GM21360 (cell line): ENCODE data around the gene EPC2.
"Not testable (repeated sequence)": the region's sequence is repeated elsewhere in the genome, so short reads cannot be mapped to it uniquely, and the experiment has no call there.

Experiments
- ATAC-seq: cut with Tn5 transposase; IDR thresholded peaks from one replicate; pipeline ENCODE4 v1.9.1; 2021; ENCODE audit warnings: mild to moderate bottlenecking, moderate library complexity; ENCODE audit not compliant: unreplicated experiment

Gene EPC2

DNA sequence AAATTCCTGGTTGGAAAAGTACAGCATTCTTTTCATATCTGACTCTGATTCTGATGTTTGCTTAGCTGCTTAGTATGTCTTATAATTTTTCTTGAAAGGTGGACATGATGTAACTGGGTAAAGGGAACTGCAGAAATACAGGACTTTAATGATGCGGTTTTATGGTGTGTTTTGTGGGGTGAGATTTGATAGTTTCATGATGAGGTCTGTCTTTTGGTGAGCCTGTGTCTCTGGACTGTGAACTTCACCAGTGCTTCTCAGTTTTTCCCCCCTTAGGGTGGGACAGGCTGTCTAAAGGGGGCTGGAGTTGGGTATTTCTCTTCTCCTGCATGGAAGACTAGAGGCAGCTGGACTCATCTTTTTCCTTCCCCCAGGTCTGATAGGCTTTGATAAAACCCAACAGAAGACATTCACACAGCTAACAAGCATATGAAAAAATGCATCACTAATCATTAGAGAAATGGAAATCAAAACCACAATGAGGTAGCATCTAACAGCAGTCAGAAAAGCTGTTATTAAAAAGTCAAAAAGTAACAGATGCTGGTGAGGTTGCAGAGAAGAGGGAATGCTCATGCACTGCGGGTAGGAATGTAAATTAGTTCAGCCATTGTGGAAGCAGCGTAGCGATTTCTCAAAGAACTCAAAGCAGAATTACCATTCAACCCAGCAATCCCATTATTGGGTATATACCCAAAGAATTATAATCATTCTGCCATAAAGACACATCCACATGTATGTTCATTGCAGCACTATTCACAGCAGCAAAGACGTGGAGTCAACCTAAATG is 77.6 kb downstream of the EPC2 start:
- ATAC-seq, result no peak

DNA sequence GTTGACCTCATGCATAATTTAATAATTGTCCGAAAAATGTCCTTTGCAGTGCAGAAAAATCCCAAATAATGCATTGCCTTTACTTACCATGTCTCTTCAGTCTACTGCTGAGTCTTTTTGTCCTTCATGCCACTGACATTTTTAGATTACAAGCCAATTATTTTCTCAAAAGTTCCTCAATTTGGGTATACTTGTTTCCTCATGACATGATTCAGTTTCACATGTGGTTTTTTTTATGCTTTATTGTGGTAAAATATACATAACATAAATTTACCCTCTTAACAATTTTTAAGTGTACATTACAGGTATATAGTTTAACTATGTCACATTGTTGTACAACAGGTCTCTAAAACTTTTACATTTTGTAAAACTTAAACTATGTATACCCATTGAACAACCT is 81.0 kb downstream of the EPC2 start:
- ATAC-seq, result no peak

DNA sequence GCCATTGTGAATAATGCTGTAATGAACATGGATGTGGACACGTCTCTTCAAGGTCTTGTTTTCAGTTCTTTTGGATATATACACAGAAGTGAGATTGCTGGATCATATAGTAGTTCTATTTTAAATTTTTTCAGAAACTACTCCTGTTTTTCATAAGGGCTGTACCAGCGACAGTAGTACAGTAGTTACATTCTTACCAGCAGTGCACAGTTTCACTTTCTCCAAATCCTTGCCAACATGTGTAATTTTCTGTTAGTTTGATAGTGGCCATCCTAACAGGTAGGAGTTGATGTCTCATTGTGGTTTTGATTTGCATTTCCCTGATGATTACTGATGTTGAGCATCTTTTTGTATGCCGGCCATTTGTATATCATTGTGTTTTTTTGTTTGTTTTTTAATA is 81.7 kb downstream of the EPC2 start:
- peak; percentile 76 for ATAC-seq

DNA sequence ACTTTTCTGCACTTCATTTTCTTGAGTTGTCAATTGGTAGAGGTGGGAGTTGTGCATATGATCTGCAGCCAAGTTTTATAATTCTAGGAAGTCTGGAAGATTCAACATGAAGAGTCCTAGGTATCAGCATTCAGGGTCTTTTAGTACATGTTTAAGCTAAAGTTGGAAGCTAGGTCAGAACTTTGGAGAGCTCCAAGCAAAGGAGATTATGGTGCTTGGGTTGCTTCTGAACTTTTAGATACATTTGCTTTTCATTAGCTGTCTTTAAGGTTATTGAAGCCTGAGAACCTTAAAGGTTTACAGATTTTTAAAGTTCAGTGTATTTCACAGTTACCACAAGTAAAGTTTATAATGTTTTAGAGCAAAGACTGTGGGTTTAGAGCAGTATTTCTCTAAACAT is 85.5 kb downstream of the EPC2 start:
- ATAC-seq, result no peak

DNA sequence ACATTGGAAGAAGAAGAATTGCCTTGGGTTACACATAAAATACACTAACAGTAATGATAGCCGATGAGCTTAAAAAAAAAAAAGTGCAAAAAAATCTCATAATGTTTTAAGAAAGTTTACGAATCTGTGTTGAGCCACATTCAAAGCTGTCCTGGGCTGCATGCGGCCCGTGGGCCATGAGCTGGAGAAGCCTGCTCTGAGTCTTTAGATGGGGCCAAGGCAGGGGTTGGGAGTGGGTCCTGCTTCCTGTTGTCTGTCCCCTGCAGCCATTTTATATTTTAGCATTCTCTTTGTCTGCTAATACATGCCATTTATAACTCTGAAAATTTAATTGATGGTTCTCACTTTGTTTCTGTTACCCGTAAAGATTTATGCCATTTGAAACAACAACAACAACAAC is 93.2 kb downstream of the EPC2 start:
- no peak for ATAC-seq

DNA sequence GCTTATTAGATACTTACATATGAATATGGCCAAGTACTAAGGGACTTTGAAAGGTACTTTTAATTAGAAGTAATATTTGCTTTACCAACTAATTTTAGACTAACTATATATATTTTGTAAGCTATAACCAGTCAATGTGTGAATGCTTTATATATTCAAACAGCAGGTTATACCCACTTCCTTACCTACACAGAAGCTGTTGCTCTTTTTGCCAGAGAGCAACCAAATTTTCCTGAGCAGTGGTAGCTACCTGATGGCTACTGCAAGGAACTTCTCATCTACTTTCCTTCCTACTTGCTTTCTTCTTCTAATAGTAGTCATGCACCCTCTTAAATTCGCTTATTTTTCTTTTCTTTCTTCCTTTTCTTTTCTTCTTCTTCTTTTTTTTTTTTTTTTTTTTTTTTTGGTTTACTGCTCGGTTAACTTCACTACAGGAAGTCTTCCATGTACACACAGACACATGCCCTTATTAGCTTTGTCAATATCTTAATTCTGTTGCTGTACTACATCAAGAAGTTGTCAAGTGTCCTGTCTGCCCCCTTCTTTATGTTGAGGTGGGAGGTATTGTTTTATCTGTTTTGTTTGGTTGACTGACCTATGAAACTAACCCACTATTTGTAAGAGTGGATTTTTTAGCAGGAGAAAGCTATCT is 95.0 kb downstream of the EPC2 start:
- no peak for ATAC-seq

DNA sequence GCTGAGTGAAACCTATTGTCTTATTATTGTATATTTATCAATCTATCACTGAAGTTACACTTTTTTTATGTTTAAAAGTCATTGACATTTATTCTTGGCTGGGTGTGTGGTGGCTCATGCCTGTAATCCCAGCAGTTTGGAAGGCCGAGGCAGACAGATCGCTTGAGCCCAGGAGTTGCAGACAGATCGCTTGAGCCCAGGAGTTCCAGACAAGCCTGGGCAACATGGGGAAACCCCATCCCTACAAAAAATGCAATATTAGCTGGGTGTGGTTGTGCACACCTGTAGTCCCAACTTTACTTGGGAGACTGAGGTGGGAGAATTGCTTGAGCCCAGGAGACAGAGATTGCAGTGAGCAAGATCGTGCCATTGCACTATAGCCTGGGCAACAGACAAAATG is 97.8 kb downstream of the EPC2 start:
- ATAC-seq, result no peak

DNA sequence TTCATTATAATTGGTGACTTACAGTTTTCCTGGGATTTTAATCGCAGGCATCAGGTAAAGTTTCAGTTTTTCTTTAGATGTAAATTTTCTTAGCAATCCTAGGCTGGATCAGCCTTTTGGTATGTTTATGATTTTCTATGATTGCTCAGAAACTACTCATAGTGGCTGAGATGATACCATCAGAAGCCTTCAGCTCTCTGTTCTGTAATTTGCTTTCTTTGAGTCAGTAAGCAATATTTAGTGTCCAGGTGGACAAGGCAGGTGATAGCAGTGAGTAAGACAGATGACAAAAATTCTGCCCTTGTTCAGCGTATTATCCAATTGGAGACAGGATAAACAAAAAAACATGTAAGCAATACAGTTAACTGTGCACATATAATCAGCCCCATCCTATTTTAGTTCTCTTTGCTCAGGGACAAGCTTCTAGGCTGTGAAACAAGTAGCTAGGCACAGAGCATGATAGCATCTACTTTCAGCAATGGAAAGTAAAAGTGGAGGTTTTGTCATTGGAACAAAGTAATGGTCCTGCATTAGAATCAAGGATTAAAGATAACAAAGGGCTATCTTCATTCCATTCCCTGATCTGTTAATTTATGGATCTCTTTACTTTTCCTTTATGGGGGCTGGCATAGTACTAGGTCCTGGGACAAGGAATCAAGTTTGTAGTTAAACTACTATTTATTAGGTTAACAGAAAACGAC is 100.8 kb downstream of the EPC2 start:
- no peak for ATAC-seq

DNA sequence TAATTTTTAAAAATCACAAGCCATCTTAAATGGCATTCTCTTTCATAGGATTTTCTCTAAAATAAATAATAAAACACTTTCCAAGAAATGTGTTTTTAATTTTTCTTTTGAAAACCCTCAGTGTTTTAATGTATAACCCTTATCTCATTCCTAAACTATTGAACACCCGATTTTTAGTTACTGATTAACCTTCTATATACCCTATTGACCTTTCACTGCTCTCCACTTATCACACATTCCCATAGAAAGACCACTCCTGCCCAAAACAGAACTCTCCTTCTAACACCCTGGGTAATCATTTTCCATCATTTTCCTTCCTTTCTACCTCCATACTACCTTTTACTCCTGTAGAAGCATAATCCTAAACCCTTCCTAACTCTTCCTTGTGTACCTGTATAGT is 102.4 kb downstream of the EPC2 start:
- ATAC-seq, result no peak

DNA sequence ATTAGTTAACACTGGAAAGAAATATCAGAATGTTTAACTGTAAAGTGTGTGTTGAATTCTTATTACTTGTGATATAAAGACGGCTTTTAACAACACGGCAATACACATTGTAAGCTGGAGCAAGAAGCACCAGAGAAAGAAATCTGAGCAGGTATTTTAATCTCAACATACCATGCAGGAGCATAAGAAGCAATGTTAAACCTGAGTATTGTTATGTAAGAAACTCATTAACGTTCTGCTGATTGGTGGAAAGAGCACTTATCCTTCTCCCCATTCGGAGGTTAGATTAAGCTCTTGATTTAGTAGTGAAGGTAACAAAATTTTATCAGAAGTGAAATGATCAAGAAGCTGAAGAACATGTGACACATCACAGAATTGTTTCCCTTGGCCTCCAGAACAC is 107.4 kb downstream of the EPC2 start:
- ATAC-seq, result no peak

DNA sequence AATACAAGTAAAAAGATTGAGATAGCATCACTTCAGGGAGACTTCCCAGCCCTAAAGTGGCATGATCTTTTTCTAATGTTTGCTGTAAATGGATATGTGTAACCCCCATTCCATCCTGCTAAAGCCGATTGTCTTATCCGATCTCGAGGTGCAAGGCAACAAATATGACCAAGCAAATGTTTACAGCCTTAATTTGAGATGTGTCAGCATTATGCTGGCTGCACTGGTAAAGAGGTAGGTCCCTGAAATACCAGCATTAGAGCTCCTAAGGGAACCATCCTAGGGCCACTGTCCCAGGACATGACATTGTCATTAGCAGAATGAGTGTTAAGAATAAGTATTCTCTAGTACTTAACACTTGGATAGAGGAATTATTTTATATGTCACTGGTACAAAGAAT is 108.4 kb downstream of the EPC2 start:
- ATAC-seq, result no peak

DNA sequence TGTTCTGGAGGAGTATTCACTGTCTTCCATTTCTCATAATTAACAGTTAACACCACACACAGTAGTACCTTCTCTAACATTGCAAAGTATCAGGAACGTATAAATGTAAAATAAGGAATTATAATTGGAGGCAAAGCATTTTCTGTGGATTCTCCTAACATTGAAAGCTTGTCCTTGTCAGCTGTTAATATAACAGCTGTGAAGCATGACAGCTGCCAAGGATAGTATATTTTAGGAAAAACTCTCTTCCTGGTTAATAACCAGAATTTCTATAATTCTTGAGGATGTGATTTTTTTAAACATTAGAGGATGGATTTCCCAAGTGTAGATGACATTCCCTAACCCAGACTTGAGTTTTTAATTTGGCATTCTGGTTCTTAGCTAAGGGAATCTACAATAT is 110.3 kb downstream of the EPC2 start:
- no peak for ATAC-seq

DNA sequence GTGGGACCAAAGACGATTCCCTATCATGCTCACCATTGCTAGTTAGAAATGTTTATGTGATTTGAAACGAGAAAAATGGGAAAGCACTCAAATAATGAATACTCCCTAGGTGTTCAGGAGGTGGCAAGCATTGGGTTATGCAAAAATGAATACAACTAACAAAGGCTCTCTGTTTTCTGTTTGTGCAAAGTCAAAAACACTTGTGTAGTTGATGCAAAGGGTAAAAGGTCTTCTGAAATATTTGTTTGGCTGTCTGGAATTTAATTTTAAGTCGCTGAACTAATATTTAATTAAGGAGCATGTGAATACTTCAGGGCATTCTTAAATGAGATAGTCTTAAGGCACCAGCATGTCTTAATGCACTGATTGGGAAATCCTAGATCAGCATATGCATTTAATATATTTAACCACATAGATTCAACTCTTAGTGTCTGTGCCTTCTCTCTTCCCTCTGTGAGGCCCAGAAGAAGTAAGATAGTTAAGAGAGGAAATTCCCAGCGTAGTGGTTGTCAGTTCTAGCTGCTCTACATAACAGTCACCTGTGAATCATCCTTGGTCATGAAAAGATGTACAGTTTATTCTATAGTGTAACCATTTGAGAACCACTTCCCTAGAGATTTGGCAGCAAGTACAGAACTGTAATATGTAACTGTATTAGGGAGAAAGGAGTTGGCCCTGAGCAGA is 111.9 kb downstream of the EPC2 start:
- ATAC-seq, result no peak

DNA sequence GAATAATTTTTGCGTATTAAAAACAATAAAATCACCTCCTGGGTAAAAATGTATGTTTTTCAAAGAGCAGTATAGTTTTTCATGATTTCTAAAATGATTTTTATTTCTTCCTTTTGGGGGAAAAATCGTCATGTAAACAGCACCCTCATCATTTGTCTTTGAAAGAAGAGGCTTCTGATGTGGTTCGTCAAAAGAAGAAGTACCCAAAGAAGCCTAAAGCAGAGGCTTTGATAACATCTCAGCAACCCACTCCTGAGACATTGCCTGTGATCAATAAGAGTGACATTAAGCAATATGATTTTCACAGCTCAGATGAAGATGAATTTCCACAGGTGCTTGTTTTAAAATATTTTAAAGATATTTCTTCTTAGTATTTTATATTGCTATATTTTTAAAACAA is 120.3 kb downstream of the EPC2 start:
- no peak for ATAC-seq

DNA sequence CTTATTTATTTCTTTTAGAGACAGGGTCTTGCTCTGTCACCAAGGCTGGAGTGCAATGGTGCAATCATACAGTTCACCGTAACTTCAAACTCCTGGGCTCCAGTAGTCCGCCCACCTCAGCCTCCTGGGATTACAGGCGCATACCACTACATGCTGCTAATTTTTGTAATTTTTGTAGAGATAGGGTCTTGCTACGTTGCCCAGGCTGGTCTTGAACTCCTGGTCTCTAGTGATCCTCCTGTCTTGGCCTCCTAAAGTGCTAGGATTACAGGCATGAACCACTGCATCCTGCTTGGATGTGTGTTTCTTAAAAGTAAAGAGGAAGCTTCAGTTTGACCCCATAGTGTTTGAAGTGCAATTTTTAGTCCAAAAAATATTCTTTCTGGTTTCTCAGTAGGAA is 125.5 kb downstream of the EPC2 start:
- no peak for ATAC-seq

DNA sequence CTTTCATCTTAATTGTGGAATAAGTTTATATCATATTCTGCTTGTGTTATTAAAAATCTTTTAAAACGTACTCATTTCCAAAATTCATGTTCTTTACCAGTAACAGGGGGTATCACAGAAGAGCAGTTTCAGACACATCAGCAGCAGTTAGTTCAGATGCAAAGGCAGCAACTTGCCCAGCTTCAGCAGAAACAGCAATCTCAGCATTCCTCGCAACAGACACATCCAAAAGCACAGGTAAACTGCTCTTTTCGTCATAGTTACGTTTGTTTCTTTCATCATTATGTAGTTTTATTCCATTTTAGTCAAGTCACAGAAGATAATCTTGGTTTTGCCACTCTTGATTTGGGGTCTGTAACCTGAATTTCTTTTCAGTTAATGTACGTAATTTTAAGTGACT is 137.0 kb downstream of the EPC2 start:
- ATAC-seq, result no peak

DNA sequence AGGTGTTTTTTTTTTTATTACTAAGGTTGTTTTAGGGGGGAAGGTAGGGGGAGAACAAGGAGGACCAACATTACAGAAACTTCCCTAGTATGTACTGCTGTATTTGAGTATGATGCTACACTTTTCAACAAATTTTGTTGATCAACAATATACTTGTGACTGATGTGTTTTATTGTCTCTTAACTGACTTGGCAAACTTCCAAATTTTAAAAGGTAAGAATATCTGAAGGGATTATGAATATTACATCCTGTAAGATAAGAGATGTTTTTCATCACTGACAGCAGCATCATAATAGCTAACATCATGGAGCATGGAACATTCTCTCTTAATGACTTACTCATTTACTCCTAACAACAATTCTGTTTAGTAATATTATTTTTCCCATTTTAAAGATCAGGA is 144.5 kb downstream of the EPC2 start:
- ATAC-seq, result no peak

DNA sequence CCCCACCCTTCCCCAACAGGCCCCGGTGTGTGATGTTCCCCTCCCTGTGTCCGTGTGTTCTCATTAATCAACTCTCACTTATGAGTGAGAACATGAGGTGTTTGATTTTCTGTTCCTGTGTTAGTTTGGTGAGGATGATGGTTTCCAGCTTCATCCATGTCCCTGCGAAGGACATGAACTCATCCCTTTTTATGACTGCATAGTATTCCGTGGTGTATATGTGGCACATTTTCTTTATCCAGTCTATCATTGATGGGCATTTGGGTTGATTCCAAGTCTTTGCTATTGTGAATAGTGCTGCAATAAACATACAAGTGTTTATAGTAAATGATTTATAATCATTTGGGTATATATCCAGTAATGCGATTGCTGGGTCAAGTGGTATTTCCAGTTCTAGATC is 145.6 kb downstream of the EPC2 start:
- ATAC-seq, result not testable (repeated sequence)

DNA sequence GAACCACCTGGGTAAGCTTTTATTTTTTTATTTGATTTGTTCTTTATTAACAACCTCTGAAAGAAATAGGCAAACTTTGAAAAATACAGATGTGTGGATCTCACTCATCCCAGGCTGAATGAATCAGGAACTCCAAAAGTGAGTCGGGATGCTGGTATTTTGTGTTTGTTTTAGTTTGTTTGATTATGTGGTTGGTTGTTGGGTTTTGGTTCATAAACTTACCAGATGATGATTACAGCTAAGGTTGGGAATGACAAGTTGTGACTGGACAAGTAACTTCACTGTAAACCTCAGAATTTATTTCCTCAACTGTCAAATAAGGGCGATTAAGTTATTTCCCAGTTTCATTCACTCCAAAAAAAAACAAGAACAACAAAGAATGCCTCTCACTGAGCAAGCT is 150.0 kb downstream of the EPC2 start:
- no peak for ATAC-seq

DNA sequence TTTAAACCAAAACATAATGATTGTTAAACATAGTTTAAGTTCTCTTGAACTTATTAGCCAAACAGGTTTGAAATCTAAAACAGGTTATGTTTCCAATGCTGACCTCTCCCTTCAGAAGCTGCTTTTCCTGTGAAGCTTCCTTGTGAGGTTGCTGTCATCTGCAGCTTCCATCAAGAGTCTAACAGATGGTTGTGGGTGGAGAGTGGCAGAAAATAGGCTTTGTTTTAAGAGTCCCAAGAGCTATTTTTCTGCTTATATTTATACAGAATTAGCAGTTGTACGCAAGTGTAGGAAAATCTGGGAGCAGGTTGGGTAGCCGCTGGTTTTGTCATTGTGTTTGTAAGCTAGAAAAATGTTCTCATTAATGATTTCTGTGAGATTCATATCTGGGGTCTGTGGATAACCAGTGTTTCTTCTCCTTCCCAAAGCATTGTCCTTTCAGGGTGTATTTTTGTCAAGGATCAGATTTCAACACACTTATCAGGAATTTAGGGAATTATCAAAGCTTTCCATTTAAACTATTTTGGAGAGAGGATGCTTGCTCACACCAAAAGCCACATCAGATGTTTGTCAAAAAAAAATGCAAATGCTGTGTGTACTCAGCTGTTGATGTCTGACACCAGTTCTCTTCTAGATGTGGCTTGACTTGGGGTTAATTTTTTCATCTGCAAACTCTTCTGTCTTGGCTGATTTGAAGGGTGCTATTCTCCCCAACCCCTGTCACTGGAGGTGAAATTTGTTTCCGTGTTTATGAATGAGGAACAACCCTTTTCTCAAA is 152.4 kb downstream of the EPC2 start:
- ATAC-seq, result no peak
